Kidney epithelial cell (primary cell): ENCODE data around the gene BRINP1. TPM values are rescaled to one million over a fixed set of nuclear protein-coding genes. Genes with fewer than 3 reads are reported as not detected.

ENCODE experiments used
- DNase-seq: peaks from one replicate; pipeline ENCODE4 v3.0.0-alpha.2; 2010; ENCODE audit warnings: low read depth
- H3K27me3 ChIP-seq: 2 replicates; pipeline ENCODE4 v1.6.0; 2011; ENCODE audit warnings: low read length; ENCODE audit not compliant: control insufficient read depth, insufficient read depth
- H3K36me3 ChIP-seq: 2 replicates; pipeline ENCODE4 v1.5.1; 2011; ENCODE audit warnings: low read length; ENCODE audit not compliant: control insufficient read depth, insufficient read depth
- H3K4me3 ChIP-seq: 2 replicates; pipeline ENCODE4 v1.5.1; 2011; ENCODE audit warnings: low read depth, mild to moderate bottlenecking, control low read depth, low read length
- total RNA-seq: library from RNA; depleted of rRNA; stranded (reverse); fragments of >200 nt; gene quantifications from 2 replicates; pipeline ENCODE4 v1.2.3, GENCODE V29; 2015
- TF ChIP-seq, protein P1 (sequence below): IDR thresholded peaks from 2 replicates; pipeline ENCODE4 v1.5.1; 2011; ENCODE audit warnings: mild to moderate bottlenecking, moderate library complexity, low read length, control low read depth, inconsistent platforms; ENCODE audit not compliant: insufficient read depth, poor library complexity, severe bottlenecking

Gene BRINP1
- total RNA-seq, 1 donor from 2014 or later, result 0.29 TPM

DNA sequence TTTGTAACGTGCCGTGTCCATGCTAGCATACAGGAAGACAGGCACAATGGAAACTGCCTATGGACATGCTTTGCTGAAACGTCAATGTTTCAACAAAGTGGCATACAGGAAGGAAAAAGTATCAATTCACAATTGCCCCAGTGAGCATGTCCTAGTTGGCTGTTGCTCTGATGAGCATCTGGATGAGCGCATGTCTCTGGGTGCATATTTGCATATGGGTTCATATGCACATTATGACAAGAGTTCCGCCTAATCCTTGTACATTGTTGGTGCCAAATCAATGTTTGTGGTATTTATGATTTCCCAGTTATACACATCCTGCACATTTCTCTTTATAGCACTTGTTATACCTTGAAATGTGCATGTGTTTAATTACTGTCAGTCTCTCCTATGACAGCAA lies 58.5 kb downstream of the BRINP1 start:
- no peak overlapping the region for H3K4me3 ChIP-seq
- no peak for DNase-seq
- TF ChIP-seq, protein P1, sequence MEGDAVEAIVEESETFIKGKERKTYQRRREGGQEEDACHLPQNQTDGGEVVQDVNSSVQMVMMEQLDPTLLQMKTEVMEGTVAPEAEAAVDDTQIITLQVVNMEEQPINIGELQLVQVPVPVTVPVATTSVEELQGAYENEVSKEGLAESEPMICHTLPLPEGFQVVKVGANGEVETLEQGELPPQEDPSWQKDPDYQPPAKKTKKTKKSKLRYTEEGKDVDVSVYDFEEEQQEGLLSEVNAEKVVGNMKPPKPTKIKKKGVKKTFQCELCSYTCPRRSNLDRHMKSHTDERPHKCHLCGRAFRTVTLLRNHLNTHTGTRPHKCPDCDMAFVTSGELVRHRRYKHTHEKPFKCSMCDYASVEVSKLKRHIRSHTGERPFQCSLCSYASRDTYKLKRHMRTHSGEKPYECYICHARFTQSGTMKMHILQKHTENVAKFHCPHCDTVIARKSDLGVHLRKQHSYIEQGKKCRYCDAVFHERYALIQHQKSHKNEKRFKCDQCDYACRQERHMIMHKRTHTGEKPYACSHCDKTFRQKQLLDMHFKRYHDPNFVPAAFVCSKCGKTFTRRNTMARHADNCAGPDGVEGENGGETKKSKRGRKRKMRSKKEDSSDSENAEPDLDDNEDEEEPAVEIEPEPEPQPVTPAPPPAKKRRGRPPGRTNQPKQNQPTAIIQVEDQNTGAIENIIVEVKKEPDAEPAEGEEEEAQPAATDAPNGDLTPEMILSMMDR, result no peak
- H3K27me3 ChIP-seq, result no peaks in the 10 kb centered on the region
- no peaks in the 10 kb centered on the region for H3K36me3 ChIP-seq

DNA sequence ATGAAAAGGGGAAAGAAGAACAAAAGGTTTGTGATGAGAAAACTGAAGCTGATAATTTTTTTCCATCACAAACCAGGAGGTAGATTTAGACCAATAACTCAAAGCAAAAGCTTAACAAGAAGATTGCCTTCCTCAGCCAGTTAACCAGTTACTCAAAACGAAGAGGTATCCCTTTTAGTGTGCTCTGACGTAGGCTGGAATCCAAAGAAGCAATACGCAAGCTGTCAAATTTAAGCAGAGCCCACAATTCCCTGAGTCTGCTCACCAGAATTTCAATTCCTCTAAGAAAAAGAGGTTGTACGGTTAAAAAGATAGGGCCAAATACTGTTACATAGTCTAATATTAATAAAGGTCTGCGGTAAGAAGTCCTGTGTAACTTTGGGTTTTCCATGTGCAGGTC lies 61.8 kb downstream of the BRINP1 start:
- Histone ChIP-seq H3K36me3 (no peaks in the 10 kb centered on the region), H3K4me3 (no peak overlapping the region), H3K27me3 (no peaks in the 10 kb centered on the region)
- TF ChIP-seq, protein P1, result no peak
- no peak for DNase-seq

DNA sequence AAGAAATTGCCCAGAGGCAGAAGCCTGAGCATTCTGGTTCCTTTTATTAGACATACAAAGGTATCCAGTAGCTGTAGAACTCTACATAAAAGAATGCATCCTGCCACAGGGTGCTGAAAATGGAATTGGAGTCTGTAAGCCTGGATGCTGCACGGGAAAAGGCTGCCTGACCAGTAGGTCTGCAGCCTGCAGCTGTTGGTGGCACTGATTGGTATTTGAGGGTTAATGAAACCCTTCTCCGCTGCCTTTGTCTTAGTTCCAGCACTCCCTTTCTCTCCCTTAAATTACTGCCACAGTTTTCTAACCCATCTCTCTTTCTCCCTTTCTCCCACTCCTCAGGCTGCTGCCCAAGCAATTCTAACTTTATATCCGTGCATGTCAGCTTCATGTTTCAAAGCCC lies 64.7 kb downstream of the BRINP1 start:
- TF ChIP-seq, protein P1, result no peak
- Histone ChIP-seq H3K27me3 (no peaks in the 10 kb centered on the region), H3K36me3 (no peaks in the 10 kb centered on the region)

DNA sequence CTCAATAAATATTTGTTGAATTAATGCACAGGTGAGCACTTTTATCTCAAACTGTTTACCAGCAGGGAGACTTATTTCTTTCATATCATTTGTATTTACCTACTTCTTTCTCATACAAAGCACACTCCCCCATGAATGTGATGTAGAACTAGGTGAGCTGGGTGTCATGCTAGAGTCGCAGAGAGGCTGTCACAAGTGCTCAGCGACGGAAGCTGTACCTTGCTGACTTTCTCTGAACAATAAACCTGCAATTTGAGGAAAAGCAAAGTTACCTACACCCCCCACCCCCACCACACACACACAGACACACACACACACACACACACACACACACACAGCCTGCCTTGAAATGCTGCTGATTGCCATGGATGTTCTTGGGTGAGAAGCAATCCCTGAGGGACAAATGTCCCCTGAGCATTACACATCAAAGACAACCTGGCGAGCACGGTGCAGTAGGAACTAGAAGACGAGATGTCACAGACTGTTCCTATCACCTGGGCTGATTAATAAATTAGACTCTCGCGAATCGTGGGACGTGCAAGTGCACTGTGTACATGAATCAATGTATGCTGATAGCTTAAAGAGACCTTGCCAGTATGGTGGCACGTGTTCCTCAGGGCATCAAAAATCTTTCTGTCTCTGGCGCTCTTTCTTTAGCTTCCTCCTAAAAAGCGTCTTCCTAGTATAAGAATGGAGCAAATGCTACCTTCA lies 66.1 kb downstream of the BRINP1 start:
- no peaks in the 10 kb centered on the region for H3K36me3 ChIP-seq
- no peak for DNase-seq
- H3K27me3 ChIP-seq, result no peaks in the 10 kb centered on the region
- TF ChIP-seq, protein P1, result no peak
- H3K4me3 ChIP-seq, result no peak overlapping the region

More for the DNA sequence above, 64.7 kb downstream of the BRINP1 start:
- no peak for DNase-seq
- no peak overlapping the region for H3K4me3 ChIP-seq

DNA sequence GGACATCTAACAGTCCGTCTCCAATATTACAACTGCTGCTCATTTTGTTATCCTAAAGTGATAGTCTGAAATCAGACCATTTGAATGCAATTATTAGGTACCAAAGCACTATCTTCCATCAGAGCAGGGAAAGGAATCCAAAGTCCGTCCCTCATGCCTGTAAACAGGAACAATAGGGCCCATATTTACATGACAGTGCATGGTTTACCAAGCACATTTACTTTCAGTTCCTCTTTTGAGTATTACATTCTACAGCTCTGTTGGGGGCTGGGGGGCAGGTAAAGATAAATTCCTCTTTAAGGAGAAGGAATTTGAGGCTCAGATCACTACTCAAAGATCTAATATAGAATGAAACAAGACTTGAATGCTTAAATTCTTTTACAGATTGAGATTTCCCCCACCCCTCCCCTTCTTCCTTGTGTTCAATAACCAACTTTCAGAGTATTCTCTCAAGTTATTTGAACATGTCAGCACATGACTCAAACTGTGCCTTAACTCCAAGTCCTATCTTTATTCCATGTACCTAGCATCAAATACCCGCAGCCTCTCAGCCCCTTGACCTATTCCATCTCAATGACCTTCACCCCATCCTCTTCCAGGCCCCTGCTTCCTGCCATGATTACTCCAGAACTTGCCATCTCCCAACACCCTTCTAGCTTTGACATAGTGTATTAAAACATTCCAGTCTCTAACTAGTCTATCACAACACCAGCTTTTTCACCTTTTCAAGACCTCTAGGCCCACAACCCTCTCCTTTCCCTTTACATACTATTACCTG lies 71.0 kb downstream of the BRINP1 start:
- Histone ChIP-seq H3K36me3 (no peaks in the 10 kb centered on the region), H3K27me3 (no peaks in the 10 kb centered on the region), H3K4me3 (no peak overlapping the region)
- TF ChIP-seq, protein P1, result no peak
- DNase-seq, result no peak
